Spleen (tissue), 7 donors: Measurements from ENCODE around the gene ZNF618.

ENCODE experiments used
- CTCF ChIP-seq, 11 experiments: fragments of 200-600 bp in 7 of 11; fragments of 450-650 bp in 4 of 11; sonication (generic) in 4 of 11; IDR thresholded peaks in 8 of 11; conservative IDR thresholded peaks in 3 of 11; 1 replicate in 7 of 11; 2 replicates in 4 of 11; pipeline versions ENCODE4 v1.4.0 to v1.8.0; 2016 to 2021; ENCODE audit warnings: antibody characterized with exemption in 11 of 11, inconsistent platforms in 4 of 11, mild to moderate bottlenecking in 1 of 11
- POLR2A ChIP-seq, 3 donors: fragments of 450-650 bp; IDR thresholded peaks; one replicate each; pipeline ENCODE4 v1.5.1; 2017; ENCODE audit warnings: antibody characterized with exemption in 3 of 3, mild to moderate bottlenecking in 1 of 3
- POLR2AphosphoS5 ChIP-seq, 3 donors: sonication (generic); formaldehyde crosslinking; IDR thresholded peaks; one replicate each; pipeline ENCODE4 v1.5.1; 2017; ENCODE audit warnings: antibody characterized with exemption in 3 of 3
- donor health status: DM: no; HTN: no; CAD: no; lungs with moderate emphysema.
- donor health status: DM: no; HTN: no; CAD: no.
- donor health status: DM: no; HTN: no; CAD: no.

DNA sequence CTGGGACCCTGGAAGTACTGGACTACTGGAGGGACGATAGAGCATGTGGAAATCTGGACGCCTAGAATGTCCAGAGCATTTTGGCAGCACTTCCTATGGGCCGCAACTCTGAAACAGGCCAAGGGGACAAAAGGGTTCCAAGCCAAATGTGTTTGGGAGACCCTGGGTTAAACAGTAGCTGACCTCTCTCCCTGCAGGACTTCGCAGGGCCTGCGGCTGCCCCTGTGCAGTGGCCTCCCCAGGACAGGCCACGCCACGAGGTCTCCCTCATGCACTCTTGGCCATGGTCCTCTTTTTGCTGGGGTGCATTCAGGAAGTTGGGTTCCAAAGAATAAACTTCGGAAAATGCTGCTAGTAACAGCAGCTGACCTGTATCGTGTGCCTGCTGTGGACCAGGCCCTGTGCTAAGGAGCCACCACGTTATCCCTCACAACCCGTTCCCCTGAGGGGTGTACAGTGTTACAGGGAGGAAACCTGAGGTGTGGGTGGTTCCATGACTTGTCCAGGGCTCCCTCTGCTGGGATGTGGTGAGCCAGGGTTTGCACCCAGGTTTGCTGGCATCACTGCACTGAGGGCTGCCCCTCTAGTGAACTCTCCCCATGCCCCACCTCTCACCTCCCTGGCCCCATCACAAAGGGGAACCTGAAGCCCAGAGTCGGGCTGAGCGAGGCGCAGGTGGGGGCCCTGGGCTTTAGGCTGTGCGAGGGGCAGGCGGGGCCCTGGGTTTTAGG, 122.6 kb downstream of the ZNF618 start:
- TF ChIP-seq CTCF (IDR thresholded peaks at IDR 0.05 in 8 of 11, conservative IDR thresholded peaks at IDR 0.05 in 3 of 11) (no peak), POLR2A (IDR thresholded peaks at IDR 0.05) (no peak), POLR2AphosphoS5 (IDR thresholded peaks at IDR 0.05) (no peak)
